Suppressor macrophage treated with lipopolysaccharide for 4 hours (primary cell): ENCODE results near the gene NDE1.

ENCODE experiments used
- DNase-seq: peaks from one replicate; pipeline ENCODE4 v3.0.0-alpha.2; 2020

NDE1 gene

DNA sequence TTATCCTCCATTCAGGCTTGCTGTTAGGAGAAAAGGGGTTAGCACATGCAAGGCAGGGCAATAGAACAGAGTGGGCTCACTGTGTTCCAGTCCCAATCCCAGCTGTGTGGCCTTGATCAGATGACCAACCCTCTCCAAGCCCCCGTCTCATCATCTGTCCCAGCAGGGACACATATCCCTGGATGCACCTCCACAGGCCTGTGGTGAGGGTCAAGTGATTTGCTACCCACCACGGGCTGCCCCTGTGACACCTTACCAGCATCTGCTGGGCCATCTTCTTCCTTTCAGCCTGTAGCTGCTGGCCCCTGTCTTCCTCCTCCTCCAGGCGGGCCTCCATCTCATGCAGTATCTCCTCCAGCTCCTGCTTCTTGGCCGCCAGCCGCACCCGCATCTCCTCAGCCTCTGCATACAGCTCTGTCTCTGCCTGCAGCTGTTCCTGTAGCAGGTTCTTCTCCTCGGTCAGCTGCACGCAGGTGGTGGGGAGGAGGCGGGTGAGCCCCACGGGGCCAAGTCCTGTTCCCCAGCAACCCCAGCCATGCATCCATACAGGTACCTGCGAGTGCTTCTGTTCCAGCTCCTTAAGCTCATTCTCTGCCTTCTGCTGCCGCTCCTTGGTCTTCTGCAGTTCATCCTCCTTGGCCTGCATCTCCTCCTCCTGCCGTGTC is 91.3 kb downstream of the NDE1 start:
- no peak for DNase-seq

DNA sequence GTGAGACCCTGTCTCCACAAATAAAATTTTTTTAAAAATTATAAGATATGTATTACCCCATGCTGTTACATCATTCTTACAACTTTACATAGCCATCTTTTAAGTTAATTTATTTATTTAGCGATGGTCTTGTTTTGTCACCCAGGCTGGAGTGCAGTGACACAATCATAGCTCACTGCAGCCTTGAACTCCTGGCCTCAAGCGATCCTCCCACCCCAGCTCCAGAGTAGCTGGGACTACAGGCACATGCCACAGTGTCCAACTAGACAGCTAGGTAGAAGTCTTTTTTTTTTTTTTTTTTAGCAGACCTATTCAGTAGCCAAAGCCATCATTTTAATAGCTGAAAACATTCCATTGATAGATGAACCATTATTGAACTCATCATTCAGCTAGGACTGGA is 92.7 kb downstream of the NDE1 start:
- no peak for DNase-seq

DNA sequence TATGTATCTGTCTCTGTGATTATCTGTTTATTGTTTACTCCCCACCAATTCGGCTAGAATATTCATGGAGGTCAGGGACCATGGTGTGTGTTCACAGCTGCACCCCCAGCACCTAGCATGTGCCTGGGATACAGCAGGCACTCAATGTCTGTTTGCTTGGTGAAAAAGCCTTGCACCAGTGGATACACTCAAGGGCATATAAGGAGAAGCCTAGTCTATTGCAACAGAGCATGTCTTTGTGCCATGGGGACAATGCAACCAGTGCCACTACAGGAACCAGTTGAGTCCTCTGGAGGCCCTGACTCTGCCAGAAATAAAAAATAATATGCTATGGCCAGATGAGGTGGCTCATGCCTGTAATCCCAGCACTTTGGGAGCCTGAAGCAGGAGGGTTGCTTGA is 93.6 kb downstream of the NDE1 start:
- no peak for DNase-seq

DNA sequence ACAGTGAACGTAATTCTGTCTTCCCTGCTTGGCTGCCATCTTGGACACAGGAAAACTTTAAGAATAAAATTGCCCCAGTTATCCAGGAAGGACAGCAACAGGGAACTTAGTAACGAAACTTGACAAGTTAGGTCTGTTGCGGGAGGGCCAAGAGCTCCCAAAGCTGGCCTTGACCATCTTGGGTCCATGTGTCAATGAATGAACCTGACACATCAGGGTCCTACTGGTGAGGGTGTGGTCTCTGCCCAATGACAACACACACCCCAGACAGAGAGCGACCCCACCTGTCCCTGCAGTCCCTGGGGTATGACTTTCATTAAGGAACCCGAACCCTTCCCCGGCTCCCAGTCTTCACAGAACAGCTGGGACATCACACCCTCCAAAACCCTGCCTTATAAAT is 96.3 kb downstream of the NDE1 start:
- DNase-seq: no peak

DNA sequence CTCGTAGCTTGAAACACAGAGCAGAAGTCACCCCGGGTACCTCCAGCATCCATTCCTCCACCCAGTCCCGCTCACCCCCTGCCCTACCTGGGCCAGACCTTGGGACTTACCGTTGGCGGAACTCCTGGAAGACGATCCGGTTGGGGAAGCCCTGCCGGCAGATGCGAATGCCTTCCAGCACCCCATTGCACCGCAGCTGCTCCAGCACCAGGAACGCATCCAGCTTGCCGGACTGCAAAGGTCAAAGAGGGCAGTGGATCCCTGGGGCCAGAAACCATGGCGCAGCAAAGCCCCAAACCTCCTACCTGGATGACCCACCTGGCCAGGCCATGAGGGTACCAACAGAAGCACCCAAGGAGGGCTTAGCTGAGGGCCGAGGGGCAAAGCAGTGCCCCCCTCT is 97.9 kb downstream of the NDE1 start:
- DNase-seq: no peak

DNA sequence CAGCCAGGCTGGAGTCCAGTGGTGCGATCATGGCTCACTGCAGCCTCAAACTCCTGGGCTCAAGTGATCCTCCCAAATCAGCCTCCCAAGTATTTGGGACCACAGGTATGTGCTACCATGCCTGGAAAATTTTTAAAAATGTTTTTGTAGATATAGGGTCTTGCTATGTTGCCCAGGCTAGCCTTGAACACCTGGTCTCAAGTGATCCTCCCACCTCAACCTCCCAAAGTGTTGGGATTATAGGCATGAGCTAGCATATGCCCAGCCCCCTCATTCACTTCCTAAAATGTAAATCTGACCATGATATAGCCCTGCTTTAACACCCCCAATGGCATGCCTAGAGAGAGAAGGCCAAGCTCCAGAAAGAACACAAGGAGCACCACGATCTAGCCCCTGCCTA is 98.6 kb downstream of the NDE1 start:
- DNase-seq: no peak

DNA sequence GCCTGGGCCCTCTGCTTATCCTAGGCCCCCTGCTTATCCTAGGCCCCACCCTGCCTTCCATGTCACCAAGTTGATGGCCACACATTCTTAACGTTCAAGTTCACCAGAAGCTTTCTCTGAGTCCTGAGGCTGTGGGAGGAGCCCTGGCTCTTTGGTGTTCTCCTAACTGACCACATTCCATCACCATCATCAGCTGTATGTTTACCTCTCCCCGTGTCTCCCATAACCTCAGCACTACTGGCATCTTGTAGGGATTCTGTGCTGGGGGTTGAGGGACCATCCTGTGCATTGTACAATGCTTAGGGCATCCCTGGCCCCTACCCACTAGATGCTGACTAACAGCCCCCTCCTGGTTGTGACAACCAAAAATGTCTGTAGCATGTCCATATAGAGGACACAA is 99.3 kb downstream of the NDE1 start:
- no peak for DNase-seq

DNA sequence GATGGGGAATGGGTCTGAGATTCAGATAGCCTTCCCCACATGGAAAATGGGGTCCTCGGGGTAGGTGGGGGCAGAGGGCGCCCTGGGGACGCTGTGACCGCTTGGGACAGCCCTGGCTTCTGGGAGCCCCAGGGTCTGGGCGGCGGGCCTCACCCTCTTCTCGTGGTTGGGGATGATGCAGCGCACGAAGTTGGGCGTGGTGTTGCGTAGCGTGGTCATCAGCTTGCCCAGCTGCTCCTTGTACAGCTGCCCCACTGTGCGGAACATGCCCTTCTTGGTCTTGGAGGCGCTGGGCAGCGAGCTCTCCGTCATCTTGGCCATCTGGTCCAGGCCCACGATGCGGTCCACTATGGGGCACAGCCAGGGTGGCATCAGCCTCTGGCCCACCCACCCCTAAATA is 99.9 kb downstream of the NDE1 start:
- DNase-seq: no peak

DNA sequence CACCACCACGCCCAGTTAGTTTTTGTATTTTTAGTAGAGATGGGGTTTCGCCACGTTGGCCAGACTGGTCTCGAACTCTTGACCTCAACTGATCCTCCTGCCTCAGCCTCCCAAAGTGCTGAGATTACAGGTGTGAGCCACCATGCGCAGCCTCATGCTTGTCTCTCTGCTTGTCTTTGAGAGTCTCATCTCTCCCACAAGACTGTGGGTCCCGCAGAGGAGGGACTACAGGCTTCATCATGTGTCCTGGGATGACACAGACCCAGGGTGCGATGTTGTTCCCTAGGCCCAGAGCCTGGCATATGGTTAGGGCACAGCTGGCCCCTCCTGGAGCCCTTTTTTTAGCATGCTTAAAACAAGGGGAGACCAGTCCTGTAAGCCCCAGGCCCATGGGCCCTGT is 101.9 kb downstream of the NDE1 start:
- DNase-seq: no peak

DNA sequence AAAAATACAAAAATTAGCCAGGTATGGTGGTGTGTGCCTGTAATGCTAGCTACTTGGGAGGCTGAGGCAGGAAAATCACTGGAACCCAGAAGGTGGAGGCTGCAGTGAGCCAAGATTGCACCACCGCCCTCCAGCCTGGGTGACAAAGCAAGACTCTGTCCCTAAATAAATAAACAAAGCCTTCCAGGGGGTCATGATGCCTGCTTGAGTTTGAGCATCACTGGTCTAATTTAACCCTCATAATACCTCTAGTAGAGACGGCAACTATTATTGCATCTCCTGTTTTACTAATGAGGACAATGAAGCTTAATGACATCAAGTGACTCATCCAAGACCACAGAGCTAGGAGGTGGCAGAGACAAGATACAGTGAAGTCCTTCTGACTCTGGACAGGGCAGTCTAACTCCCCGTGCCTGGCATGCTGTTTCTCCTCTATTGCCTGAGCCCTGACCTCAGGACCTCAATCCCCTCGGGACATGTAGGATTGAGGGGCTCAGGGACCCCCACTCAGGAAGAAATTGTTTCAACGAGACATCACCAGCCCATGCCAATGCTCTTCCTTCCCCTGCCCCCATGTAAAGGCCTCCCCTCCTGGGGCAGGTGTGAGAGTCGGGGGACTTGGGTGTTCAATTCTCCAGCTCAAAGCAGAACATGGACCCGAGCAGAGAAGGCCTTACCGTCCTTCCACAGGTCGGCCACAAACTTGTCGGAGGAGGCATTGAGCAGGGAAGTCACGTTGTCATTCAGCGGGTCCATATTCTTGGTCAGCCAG is 102.9 kb downstream of the NDE1 start:
- no peak for DNase-seq

DNA sequence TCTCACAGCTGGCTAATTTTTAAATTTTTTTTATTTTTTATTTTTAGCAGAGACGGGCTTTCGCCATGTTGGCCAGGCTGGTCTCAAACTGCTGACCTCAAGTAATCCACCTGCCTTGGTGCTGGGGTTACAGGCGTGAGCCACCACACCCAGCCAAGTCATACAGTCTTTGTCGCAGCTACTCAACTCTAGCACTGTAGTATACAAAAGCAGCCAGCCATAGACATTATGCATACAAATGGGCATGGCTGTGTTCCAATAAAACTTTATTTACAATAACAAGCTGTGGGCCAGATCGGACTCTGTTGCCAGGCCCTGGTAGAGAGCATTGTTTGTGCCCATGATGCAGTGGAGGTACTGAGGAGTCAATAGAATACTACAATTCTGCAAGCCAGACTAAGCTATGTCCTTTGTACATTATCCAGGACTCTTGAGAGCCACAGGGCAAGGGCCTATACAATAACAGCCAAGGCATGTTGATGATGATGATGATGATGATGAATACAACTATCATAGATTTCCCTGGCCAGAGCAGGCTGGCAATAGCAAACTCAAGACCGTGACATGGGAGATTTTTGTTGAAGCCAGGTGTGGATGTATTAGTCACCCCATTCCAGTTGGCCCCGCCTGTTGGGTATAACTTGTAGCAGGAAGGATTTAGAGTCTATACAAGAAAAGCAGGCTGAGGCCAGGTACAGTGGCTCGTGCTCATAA is 104.9 kb downstream of the NDE1 start:
- DNase-seq: no peak

DNA sequence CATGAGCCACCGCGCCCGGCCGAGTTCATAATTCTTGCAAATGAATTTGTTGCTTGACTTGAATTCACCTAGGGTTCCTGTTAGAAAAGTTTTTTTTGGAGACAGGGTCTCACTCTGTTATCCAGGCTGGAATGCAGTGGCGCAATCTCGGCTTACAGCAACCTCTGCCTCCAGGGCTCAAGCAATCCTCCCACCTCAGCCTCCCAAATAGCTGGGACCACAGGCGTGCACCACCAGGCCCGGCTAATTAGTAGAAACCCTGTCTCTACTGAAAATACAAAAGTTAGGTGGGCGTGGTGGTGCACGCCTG is 107.0 kb downstream of the NDE1 start:
- no peak for DNase-seq

DNA sequence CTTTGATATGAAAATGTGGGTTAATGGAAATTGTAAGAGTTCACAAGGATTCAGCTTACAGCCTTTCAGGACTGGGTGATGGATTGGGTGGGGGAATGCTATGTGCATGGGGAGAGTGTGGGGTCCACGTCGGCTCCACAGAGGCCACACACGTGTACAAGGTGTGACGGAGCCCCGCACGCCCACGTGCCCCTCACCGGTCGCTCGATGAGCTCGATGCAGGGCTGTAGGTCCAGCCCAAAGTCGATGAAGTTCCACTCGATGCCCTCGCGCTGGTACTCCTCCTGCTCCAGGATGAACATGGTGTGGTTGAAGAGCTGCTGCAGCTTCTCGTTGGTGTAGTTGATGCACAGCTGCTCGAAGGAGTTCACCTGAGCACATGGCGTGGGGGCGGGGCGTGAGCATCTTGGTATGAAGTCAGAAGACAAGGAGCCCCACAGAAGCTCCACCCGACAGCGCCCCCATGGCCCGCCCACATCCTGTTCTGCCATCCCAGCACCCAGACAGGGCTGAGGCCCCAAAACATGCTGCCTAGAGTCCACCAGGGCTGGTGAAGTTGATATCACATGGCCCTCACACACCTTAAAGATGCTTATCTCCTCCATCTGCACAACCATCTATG is 107.7 kb downstream of the NDE1 start:
- no peak for DNase-seq

DNA sequence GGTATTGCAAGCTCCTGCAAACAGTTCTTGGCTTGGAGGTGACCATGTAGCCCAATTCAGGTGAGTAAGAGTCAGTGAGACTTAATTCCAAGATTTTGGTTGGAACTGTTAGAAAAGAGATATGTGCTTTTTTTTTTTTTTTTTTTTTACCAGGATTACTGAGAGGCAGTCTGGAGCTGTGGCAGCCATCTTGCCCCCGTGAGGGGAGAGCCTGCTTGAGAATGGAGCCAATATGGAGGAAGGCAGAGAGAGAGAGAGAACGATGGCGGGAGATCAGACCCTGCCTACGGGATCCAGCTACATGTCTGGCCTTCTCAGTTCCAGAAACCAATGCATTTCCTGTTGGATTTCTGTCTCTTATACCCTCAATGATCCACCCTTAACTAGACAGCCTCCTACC is 109.0 kb downstream of the NDE1 start:
- no peak for DNase-seq

DNA sequence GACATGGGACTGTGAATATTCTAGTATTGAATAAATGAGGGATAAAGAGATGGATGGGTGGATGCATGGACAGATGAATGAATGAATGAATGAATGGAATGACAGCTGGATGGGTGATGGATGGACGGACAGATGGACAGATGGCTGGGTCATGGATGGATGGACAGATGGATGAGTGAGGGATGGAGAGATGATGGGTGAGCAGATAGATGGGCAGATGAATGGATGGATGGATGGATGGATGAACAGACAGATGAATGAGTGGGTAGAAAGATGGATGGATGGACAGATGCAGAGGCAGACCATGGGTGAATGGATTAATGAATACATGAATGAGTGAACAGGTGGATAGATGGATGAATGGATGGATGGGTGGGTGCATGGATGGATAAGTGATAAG is 110.1 kb downstream of the NDE1 start:
- no peak for DNase-seq

DNA sequence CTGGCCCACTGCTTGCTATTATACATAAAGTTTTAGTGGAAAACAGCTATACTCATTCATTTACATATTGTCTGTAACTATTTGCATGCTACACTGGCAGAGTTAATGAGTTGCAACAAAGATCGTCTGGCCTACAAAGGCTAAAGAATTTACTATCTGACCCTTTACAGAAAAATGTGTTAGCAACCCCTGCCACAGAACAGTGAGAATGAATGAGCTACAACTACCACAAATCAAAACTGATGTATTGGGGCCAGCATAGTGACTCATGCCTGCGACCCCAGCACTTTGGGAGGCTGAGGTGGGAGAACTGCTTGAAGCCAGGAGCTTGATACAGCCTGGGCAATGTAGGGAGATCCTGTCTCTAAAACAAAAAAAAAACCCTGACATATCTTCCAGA is 114.1 kb downstream of the NDE1 start:
- no peak for DNase-seq

DNA sequence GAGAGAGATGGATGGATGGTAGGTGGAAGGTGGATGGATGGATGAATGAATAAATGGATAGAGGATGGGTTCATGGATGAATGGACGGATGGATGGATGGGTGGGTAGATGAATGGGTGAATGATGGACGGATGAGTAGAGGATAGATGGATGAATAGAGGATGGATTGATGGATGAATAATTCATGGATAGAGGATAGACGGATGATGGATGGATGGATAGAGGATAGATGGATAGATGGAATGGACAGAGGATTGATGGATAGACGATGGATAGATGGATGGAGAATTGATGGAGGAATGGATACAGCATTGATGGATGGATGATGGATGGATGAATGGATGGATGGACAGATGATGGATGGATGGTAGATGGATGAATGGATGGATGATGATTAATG is 115.1 kb downstream of the NDE1 start:
- no peak for DNase-seq

DNA sequence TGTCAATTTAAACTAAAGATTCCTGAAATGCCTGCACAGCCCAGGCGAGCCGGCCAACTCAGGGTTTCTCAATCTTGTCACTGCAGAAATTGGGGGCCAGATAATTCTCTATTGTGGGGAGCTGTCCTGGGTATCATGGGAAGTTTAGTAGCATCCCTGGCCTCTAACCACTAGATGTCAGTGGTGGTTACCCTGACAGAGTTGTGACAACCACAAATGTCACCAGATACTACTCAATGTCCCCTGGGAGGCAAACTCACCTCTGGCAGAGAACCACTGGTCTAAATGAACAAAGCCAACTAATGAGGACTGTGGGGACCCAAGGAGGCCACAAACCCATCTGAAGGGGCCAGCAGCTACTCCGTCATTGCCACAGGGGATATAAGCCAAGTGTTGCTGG is 115.8 kb downstream of the NDE1 start:
- DNase-seq: peak; percentile 63

DNA sequence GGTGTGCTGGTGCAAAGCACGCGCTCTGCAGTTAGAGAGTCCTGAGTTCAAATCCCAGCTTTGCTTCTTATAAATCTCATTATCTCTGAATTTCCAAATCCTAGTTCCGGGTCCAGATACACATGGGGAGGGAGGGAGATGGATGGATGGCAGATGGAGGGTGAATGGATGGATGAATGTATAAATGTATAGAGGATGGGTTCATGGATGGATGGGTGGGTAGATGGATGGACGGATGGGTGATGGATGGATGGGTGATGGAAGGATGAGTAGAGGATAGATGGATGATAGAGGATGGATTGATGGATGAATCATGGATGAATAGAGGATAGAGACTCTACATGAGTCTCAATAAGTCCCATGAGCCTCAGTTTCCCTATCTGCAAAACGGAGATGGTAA is 116.9 kb downstream of the NDE1 start:
- DNase-seq: no peak

DNA sequence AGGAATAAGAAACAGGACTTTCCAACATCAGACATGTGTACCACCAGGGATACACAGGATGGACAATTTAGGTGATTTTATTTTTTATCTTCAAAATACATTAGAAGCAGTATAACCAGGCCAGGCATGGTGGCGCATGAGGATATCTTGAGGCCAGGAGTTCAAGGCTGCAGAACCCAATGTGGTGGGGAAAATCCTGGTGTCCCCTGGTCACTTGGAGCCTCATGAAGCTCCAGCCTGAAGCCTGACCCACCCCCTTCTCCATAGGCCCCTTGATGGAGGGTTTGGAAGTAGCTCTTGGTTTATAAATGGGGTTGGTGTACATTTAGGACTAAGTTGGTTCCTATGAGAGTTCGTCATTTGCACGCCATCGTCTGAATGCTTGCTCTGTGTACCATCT is 118.2 kb downstream of the NDE1 start:
- DNase-seq: no peak

DNA sequence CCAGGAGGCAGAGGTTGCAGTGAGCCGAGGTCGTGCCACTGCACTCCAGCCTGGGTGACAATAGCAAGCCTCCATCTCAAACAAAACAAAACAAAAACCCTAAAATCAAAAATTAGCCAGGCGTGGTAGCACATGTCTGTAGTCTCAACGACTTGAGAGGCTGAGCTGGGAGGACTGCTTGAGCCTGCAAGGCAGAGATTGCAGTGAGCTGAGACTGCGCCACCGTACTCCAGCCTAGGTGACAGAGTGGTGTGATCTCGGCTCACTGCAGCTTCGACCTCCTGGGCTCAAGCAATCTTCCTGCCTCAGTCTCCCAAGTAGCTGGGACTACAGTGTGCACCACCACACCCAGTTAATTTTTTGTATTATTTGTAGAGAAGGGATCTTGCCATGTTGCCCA is 119.2 kb downstream of the NDE1 start:
- DNase-seq: no peak

DNA sequence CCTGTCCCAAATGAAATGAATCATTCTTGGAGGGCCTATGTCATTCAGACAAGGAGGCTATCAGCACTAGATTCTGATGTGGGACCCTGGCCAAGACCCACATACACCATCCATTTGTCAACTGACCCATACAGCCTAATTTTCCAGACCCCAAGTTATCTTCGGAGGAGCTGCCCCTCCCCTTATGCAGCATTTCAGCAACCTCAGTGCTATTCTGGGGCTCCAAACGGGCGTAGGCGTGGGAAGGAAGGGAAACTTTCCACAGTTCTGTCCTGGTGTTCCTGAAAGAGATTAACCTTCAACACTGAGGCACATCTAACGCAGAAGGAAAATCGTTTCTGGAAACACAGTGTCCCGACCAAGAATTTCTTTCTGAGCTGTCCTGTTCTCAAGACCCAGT is 120.1 kb downstream of the NDE1 start:
- no peak for DNase-seq

DNA sequence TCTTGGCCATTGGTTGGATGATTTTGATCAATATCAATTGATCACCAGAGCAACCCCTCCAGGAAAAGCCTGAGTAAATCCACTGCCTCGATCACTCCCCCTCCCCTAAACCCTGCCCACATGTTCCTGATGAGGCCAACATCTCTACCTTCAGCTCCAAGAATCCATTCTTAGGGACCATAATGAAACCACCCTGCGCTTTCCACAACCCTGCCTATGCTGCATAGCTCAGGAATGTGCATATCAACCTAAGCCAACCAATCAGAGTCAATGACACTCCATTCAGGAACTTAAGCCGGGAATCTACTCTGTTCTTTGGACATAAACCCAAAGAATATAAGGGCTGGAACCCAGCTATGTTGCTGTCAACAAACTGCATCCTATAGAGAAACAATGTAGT is 120.5 kb downstream of the NDE1 start:
- DNase-seq: no peak

DNA sequence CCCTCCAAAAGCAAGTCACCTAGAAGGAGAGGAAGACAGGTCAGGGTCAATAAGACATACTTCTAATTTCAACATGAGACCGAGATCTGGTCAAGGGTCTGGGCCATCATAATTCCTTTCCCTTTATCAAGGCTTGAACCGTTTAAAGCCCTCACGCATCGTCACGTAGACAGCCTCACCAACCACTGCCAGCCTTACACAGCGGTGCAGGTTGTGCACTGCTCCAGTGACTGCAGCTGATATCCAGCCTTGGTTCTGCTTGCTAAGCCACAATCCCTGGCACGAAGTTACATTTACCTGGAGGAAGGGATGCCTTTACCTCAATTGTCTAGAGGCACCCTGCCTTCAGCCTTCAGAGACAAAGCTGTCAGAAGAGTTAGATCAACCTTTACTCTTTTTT is 121.6 kb downstream of the NDE1 start:
- DNase-seq: no peak
